NCI-H748 (cell line): ENCODE measurements around the gene ZNF524.
"Not testable (repeated sequence)": the region's sequence is repeated elsewhere in the genome, so short reads cannot be mapped to it uniquely, and the experiment has no call there.

Experiments used
- DNase-seq: peaks from one replicate; lab custom pipeline; 2025; ENCODE audit not compliant: unreplicated experiment; lab: John Stamatoyannopoulos, UW

ZNF524 gene

DNA sequence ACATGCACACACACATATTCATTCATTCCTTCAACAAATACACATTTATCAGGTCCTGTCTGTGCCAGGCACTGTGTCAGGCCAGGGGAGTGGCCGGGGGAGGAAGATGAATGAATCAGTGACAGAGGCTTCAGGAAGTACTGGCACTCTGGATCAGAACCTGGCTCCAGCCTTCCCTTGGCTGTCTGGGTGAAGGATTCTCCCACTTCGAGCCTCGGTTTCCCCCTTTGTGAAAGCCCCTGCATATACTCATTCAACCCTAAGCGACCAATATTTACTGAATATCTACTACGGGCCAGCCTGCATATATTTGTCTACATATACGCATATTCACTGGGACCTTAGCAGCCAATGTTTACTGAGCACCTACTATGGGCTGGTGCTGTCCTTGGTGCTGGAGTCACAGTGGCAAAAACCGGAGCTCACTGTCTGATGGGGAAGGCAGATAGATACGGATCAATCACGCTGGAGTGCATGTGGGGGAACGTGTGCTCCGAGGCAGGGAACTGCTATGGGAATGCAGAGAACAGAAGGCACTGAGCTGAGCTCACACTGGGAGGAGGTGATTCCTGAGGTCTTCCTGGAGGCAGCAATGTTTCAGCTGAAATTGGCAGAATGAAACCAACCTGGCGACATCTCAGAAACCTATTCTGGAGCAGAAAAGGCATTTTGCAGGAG is 18.8 kb upstream of the ZNF524 start:
- peak; percentile 25 for DNase-seq

DNA sequence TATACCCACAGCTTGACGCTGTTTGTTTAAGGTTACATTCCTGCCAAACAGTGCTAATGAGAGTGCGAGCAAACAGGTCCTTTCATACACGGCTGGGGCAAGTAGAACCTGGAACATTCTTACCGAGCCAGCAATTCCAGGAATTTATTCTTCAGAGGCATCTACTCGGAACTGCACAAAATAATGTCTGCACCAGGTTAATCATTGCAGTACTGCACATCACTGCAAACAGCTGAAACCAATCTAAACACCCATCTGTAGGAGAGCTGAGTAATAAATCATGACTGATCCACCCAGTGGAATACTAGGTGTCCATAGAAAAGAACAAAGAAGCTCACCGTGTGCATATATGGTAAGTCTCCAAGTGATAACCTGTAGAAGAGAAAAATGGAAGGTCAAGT is 18.3 kb upstream of the ZNF524 start:
- DNase-seq = no peak

DNA sequence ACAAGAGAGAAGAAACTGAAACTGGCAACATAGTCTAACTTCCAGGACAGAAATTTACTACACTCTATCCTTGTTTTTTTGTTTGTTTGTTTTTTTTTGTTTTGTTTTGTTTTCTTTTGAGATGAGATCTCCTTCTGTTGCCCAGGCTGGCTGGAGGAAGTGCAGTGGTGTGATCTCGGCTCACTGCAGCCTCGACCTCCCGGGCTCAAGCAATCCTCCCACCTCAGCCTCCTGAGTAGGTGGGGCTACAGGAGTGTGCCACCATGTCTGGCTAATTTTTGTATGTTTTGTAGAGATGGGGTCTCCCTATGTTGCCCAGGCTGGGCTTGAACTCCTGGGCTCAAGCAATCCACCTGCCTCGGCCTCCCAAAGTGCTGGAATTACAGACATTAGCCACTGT is 17.8 kb upstream of the ZNF524 start:
- DNase-seq = not testable (repeated sequence)

DNA sequence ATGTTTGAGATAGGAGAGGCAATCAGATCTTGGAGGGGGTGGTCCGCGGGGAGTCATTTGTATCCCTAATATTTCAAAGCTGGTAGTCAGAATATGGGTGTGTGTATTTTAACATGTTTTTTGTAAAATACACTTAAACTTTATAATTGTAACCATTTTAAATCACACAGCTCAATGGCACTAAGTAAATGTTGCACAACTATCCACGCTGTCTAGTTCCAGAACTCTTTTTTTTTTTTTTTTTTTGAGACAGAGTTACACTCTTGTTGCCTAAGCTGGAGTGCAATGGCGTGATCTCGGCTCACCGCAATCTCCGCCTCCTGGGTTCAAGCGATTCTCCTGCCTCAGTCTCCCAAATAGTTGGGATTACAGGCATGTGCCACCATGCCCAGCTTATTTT is 16.2 kb upstream of the ZNF524 start:
- not testable (repeated sequence) for DNase-seq

DNA sequence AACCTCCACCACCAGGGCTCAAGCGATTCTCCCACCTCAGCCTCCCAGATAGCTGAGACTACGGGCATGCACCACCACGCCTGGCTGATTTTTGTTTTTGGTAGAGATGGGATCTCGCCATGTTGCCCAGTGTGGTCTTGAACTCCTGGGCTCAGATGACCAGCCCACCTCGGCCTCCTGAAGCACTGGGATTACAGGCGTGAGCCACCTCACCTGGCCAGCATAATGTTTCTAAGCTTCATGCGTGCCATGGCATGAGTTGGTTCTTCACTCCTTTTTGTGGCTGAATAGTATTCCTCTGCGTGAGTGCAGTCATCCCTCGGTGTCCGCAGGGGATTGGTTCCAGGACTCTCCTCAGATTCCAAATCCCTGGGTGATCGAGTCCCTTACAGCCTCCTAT is 15.2 kb upstream of the ZNF524 start:
- DNase-seq = no peak

DNA sequence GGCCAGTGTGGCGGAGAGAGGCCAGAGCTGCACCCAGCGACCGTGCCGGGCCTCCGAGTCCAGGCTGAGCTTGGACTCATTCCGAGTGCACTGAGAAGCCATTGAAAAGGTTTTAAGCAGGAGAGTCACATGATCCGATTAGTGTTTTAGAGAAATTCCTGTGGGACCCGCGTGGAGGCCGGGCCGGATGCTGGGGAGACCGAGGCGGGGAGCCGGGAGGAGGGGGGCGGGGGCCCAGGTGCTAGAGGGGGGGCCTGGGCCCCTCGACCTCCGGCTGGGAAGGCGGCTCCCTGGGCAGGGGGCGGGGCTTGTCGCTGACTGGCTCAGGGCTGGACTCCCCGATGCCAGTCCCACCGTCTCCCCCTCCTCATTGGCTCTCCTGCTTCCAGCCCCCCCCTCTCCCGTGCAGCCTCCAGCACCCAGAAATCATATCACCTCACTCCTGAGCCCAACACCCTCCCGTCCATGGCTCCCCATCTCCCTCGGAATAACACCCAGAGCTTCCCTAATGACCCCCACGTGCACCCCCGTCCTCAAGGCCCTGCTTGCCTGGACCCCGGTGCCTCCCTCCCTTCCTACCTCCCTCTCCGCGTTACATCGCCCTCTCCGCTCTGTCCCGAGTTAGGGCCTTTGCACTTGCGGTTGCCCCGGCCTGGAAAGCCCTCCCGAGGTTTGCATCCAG is 14.3 kb upstream of the ZNF524 start:
- peak; percentile 81 for DNase-seq

DNA sequence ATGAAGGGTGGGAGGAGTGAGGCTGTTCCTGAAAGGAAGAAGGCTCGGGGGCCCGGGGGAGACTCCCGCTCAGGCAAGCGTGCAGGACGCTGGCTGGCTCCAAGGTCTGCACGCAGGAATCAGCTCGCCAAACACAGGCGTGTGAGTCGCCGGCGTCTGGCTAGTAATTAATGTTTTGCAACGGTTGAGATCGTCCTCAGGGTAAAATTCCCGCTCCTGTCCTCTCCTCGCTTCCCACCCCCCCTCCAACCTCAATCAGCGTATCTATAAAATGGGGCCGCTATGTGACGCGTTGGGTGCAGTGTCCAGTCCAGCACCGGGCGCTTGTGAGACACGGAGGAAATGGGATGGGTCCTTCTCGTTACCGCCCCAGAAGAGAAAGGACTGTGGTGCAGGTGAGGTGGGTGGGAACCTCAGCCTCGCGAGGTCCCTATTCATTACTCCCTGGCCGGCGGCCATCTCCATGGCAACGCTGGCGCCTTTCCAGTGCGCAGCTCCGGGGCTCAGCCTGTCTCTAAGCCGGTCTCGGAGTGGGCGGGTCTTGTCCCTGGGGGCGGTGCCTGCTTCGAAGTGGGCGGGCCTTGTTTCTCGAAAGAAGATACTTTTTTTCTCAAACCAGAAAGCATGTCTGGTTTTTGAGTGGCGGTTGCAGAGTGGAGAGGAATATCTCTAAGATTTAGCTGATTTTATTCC is 13.0 kb upstream of the ZNF524 start:
- peak; percentile 99 for DNase-seq

DNA sequence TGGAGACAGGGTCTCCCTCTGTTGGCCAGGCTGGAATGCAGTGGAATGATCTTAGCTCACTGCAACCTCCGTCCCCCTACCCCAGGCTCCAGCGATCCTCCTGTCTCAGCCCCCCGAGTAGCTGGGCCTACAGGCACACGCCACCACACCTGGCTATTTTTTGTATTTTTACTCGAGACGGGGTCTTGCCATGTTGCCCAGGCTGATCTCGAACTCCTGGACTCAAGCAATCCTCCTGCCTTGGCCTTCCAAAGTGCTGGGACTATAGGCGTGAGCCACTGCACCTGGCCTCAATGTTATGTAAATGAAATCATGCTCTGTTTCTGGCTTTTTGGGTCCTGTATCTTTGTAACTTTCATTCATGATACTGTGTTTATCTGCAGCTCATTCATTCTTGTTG is 11.3 kb upstream of the ZNF524 start:
- DNase-seq = no peak

DNA sequence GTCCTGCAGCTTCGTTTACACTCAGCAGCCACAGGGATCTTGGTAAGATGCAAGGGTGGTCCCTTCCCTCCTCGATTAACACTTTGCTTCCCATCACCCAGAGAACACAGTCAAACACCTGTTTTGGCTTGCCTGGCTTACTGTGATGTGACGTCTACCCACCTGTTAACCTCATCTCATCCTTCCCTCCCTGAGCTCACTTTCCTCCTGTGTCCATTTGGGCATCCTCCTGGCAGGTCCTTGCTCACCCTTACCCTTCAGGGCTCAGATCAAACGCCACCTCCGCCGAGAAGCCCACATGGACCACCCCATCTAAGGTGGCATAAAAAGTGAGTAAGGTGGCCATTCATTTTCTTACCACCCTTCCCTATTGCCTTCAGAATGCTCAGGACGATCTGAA is 10.0 kb upstream of the ZNF524 start:
- no peak for DNase-seq

DNA sequence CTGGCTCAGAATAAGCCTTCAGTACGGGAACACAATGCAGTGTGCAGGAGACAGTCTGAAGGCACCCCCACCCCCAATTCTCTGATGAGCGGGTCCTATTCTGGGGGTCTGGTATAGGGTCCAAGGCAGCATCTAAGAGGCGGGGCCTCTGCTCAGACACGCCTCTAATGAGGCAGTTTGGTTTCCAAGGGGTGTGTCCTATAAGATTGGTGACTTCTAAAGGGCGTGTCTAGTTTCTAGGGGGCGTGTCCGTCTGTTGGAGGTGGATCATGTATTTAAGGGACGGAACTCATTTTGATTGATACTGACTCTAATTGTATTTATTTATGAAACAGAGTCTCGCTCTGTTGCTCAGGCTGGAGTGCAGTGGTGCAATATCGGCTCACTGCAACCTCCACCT is 9.5 kb upstream of the ZNF524 start:
- peak; percentile 76 for DNase-seq

DNA sequence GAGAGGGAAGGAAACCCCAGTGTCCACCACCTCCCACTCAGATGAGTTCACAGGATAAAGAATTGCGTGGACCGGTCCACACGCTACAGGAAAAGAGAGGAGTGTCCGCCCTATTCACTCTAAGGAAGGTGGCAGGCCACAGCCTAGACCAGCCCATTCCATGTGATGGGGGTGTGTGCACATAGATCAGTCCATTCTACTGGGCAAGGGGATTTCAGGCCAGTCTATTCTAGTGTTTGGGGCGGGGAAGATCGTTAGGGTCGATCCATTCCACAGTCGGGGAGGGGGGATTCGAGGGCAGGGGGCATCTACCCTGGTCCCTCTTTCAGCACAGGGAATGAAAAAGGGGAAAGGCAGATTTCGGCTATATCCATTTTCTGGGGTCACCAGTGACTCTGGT is 8.5 kb upstream of the ZNF524 start:
- no peak for DNase-seq

DNA sequence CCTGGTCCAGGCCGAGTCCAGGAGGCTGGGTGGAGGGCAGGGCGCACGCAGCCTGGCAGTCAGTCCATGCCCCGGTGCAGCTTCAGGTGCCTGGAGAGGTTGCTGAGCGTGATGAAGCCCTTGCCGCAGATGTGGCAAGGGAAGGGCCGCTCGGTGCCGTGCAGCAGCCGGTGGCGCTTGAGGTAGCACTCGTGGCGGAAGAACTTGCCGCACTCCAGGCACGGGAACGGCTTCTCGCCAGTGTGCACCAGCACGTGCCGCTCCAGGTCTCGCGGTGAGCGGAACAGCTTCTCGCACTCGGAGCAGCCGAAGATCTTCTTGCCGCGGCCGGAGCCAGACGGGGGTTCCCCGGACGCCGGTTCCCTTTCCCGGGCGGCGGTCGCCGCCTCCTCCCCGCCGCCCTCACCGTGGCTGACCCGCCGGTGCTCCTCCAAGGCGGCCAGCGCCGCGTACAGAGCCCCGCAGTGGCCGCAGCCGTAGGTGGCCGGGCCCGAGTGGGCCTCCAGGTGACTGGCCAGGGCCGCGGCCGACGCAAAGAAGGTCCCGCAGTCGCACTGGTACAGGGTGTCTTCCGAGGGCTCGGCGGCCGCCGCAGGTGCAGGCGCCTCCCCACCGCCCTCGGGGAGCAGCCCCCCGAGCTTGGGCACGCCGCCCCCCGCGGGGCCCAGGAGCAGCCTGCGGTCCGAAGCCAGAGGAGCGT is 7.5 kb upstream of the ZNF524 start:
- no peak for DNase-seq

DNA sequence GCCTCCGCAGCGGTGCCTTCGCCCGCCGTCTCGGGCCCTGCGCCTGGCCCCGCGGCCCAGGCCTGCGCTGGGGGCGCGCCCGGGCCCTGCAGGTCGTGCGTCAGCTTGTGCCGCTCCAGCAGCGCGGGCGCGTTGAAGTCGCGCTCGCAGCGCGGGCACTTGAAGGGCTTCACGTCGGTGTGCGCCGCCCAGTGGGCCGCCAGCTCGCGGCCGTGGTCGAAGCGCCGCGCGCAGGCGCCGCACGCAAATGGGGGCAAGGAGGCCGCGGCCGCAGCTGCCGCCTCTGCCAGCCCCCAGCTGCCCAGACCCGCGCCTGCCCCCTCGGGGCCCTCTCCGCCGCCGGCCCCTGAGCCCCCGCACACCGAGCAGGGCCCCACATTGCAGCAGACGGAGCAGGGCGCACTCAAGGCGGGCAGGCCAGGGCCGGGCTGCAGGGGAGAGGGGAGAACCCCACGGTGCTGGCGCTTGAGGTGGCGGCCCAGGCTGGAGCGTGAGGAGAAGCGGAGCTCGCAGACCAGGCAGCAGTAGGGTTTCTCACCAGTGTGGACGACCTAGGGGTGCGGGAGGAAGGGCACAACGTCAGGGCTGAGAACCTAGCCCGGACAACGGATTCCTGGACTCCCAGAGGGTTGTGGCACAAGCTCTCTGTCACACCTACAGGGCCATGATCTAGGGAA is 6.9 kb upstream of the ZNF524 start:
- no peak for DNase-seq

DNA sequence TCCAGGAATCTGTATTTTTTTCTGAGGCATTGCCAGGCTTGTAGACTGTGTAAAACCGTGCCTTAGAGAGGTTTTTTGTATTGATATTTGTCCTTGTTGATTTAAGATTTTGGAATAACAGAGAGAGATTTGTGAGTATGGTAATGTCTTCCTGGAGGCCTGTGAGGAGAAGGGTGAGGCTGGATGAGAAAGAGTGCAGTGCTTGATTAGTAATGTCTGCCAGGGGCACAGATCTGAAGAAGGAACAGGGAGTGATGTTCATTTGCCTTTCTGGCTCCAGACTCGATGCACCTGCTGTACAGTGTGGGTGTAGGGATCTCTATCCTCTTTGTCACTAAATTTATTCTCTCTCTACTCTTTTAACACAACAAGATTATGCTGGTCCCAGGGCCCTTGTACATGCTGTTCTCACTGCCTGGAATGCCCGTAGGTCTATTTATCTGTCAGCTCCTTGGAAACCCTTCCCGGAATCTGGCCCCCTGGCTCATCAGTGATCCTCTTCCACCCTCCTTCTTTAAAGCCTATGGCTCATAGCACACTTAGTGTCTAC is 5.0 kb upstream of the ZNF524 start:
- DNase-seq = no peak

DNA sequence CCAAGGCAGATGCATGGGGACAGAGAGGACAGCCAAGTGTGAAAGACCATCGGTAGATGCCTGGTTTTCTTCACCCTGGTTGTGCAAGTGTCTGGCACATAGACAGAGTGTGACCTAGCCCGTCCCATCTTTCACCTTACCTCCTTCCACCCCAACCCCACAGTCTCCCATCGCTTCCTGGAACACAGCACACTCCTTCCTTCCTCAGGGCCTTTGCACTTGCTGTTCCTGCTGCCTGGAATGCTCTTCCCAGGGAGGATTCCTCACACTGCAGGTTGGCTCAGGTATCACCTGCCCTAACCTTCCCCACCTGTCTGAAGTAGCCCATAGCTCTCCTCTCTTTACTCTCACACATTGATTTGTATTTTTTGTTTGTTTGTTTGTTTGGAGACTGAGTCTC is 3.8 kb upstream of the ZNF524 start:
- no peak for DNase-seq

DNA sequence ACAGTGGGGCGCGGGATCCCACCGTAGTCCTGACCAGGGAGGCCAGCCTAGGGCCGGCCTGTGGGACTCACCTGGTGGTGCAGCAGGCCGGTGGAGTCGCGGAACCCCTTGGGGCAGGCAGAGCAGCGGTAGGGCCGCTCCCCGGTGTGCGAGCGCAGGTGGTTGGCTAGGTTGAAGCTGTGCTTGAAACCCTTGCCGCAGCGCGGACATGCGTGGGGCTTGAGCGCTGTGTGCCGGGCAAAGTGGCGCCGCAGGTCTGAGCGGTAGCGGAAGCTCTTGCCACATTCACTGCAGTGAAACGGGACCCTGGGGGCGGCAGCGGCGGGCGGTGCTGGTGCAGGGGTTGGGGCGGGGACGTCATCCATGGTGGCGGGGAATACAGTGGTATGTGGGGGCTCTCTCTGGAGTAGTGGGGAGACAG is 2.6 kb upstream of the ZNF524 start:
- DNase-seq = no peak

DNA sequence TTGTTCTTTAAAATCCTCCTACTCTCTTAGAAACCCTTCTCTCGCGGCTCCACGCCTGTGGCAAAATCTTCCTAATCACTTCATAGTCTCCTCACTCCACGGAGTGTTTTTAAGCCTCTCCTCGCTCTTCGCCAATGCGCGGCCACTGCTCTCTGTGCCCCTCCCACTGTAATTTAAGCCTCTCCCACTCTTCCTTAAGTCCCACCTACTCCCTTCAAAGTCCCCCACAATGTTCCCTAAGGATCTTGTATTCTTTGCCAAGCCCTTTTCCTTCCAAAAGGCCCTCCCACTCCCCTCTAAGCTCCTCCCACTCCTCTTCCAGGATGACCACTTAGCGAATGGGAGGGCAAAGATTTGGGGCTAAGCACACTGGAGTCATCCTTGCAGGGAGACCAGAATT is 2.1 kb upstream of the ZNF524 start:
- DNase-seq = no peak

DNA sequence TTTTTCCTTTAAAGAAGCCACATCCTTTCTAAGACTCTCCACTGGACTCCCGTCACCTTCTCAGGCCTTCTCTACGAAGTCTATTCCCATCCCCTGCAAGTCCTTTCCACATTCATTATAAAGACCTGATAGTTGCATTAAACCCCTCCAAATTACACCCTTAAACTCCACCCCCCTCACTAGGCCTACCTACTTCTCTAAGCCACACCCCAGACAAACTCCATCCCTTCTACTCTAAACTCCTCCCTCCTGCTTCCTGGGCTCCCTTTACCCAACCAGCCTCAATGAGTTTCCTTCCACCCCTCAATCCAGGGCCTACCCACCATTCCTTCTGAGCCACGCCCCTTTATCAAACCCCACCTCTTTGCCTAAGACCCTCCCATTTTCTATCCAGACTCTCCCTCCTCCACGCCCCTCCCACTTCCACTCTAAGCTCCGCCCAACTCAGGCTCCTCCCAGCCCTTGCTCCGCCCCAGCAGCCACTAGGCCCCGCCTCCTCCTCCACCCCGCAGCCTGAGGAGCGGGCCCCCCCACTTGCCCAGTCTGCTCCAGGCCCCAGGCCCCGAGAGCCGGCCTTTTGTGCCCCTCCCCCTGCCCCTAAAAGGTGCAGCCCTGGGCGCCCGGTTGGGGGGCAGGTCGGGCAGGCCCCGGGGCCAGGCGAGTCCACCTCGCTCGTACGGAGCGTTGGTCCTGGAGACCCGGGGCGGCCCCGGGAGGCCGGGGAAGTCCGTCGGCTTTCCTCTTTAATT is 1.2 kb upstream of the ZNF524 start:
- DNase-seq = peak; percentile 97

DNA sequence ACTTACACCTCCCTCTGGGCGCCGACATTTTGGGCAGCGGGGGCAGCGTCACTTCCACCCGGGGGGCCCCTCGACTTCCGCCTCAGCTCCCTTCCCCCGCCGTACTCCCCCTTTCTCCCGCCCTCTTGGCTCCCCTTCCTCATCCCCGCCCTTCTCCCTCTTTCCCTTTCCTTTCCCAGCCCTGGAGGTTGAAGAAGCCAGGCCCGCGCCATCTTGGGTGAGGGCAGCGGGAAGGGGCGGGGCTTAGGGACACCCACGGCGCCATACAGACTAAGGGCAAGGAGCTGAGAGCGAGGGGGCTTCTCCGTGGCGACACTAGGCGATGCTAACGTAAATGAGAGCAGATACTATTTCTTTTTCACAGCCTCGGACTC is 633 bp upstream of the ZNF524 start, which contains the start of gene FIZ1:
TSS of gene FIZ1 (minus strand) at position 50 of the 374 bp plus-strand sequence. CDS start 1,652 bp downstream, outside the sequence.
- peak; percentile 100 for DNase-seq

DNA sequence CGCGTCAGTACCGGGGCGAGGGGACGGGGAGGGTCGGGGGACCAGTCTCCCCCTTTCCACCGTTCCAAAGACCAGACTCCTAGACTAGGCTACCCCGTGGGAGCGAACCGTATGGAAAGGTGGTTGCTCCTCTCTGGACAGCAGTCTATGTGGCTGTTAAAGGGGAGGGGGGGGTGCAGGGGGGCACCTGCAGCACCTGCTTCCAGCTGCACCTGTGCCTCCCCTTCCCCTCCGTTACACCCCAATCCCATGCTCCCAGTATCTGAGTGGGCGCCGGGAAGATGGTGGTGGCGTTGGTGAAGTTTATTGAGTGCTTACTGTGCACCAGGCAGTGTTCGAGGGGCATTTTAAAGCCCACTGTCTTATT is 557 bp downstream of the ZNF524 start:
- DNase-seq = no peak
